NCI-H1694 (cell line): Measurements from ENCODE around the gene ZNF479.
"Not testable (repeated sequence)": the region's sequence is repeated elsewhere in the genome, so short reads cannot be mapped to it uniquely, and the experiment has no call there.

Experiments
- DNase-seq: peaks from one replicate; lab custom pipeline; 2025; lab: John Stamatoyannopoulos, UW

Gene ZNF479

GRCh38 chr7:57132336-57132735 is at the start of gene ZNF479:
TSS of gene ZNF479 (minus strand) at chr7:57132436. CDS start at chr7:57132324, 112 bp downstream.
- not testable (repeated sequence) for DNase-seq

- DNase-seq = no peak
Measured at GRCh38 chr7:57182031-57182430, 49.8 kb upstream of the ZNF479 start.

- DNase-seq = no peak
Measured at GRCh38 chr7:57181281-57181680, 49.0 kb upstream of the ZNF479 start.

- no peak for DNase-seq
Measured at GRCh38 chr7:57179776-57180415, 47.7 kb upstream of the ZNF479 start.

GRCh38 chr7:57178768-57179139 is 46.5 kb upstream of the ZNF479 start:
- DNase-seq = no peak

- no peak for DNase-seq
Measured at GRCh38 chr7:57177856-57178767, 45.9 kb upstream of the ZNF479 start.

GRCh38 chr7:57176928-57177635 is 44.8 kb upstream of the ZNF479 start:
- no peak for DNase-seq

- DNase-seq = no peak
Measured at GRCh38 chr7:57165285-57165899, 33.2 kb upstream of the ZNF479 start.

GRCh38 chr7:57120123-57120784 is 12.0 kb downstream of the ZNF479 start:
- DNase-seq = not testable (repeated sequence)
